ENCODE measurements around the gene UBXN6.

UBXN6 gene

DNA sequence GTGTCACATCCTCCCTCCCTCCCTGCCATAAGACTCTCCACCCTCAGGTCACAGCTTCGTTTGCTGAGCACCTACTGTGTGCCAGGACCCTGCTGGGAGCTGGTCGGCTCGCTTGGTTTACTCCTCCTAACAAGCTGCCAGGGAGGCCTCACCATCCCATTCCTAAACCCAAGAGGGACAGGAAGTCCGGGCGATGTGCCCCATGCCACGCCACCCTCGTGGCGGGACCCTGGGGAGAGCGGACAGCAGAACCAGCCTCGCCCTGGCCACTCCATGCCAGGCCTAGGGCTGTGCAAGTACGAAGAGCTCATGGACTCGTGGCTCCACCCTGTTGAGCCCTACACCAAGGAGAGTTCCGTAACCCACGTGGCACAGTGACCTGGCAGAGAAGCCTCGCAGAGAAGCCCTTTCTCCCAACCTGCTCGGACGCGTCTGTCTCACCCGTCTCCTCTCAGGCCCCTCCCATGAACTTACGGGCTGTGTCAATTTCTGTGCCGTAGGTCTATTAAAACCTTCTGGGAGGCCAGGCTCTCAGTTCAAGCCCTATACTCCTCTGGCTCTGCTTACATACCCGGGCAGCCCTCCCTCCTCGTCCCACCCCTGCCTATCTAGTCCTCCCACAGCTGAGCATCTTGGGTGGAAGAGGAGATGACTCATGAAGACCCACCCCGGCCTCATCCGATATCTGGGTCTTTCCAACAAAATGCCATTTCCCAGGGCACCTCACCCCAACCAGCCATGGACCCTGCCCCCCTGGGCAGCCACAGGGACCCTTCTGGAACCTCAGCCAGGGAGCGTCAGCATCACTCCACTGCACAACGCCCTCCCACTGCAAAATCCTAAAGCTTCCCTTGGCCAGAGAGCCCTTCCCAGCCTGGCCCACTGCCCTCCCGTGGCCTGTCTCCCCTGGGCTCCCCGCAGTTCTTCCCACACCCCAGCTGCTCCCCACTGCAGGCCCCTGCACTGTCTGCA is 2.6 kb downstream of the UBXN6 start:
- no peak for TF ChIP-seq CTCF (IDR thresholded peaks at IDR 0.05; ENCODE audit: low read depth, low read length)
- Histone ChIP-seq H3K4me1 (peaks cover 4% of the 10 kb centered on the region; the same call in 1 of the 2 replicates), H3K27me3 (no peaks in the 10 kb centered on the region), H3K9me3 (no peaks in the 10 kb centered on the region), H3K36me3 (peaks cover 15% of the 10 kb centered on the region), H3K4me3 (ENCODE audit: low read depth, low read length) (no peak overlapping the region)
- DNase-seq: no peak

DNA sequence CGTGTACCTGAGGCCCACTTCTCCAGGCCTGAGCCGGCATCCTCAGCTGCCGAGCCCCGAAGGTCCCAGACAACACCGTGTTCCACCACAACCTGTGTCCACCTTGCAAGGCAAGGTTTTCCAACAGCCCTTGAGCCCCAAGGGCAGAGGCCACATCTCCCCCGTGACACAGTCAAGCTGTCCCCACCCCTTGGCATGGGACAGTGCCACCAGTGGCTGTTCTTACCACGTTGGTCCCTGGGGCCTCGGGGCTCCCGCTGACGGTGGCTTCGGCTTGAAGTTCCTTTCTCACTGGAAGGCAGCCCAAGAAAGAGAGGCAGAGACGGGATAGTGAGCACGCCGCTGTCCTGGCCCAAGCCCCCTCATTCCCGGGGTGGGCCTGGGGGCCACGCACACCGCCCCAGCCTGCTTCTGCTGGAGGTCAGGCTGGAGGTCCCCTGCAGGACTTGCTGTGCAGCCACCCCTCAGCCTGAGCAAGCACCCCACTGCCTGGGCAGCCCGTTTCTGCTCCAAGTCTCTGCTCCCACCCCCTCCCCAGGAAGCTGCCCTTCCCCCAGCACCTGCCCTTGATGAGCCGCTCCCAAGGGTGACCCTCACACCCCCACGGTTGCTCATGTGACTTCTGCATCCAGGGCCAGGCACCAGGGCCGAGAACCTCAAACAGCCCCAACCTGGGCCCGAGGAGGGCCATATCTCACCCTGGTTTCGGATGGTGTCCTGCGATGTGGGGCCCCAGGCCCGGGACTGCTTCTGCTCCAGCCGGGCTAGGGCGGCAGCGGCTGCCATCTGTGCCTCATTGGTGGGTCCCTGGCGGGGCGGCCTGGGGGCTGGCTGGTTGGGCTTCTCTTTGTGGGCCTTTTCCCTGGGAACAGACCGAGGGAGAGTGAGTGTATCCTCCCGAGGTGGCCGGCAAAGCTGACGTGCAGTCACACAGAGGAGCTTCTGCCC is 4.1 kb downstream of the UBXN6 start:
- no peaks in the 10 kb centered on the region for H3K27me3 ChIP-seq
- H3K4me3 ChIP-seq (ENCODE audit: low read depth, low read length): no peak overlapping the region
- DNase-seq: no peak
- TF ChIP-seq CTCF (IDR thresholded peaks at IDR 0.05; ENCODE audit: low read depth, low read length): no peak
- no peaks in the 10 kb centered on the region for H3K9me3 ChIP-seq
- peaks cover 4% of the 10 kb centered on the region; the same call in 1 of the 2 replicates for H3K4me1 ChIP-seq
- H3K36me3 ChIP-seq: peaks cover 24% of the 10 kb centered on the region

DNA sequence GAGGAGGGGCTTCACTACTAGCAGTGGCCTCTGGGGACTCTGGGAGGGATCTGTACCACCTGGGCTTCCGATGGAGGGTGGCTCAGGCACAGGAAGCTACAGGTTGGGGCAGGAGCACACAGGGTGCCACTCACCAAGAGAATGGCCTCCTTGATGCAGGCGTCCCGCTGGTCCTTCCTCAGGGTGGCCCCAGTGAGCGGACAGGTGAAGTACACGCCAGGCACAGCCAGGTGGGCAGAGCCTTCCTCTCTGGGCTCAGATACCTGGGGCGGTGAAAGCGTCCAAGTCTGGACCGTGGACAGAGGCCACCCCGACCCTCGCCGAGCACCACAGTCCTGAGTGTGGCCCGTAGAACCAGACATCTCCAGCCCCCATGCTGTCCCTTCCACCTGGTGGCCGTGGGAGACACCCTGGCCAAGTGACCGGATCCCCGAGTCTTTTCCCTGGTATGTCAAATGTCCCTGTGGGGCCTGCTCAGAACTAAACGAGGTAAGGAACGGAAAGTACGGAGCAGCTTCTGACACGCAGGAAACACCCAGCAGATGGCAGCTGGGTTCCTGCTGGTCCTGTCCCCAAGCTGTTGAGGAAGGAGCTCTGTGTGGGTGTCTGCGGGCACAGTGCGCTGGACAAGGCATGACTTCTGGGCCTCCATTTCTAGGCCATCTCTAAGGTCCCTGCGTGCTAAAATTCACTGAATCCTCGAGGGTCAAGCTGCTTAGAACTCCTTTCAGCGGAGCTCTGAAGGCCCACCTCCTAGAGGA is 5.2 kb downstream of the UBXN6 start:
- TF ChIP-seq CTCF (IDR thresholded peaks at IDR 0.05; ENCODE audit: low read depth, low read length): no peak
- H3K27me3 ChIP-seq: no peaks in the 10 kb centered on the region
- DNase-seq: no peak
- H3K4me1 ChIP-seq: peaks cover 4% of the 10 kb centered on the region; the same call in 1 of the 2 replicates
- peaks cover 35% of the 10 kb centered on the region for H3K36me3 ChIP-seq
- H3K4me3 ChIP-seq (ENCODE audit: low read depth, low read length): no peak overlapping the region
- no peaks in the 10 kb centered on the region for H3K9me3 ChIP-seq

- no peak for DNase-seq
- peaks cover 62% of the 10 kb centered on the region for H3K36me3 ChIP-seq
- H3K27me3 ChIP-seq: no peaks in the 10 kb centered on the region
- no peaks in the 10 kb centered on the region for H3K9me3 ChIP-seq
- H3K4me3 ChIP-seq (ENCODE audit: low read depth, low read length): no peak overlapping the region
- H3K4me1 ChIP-seq: no peaks in the 10 kb centered on the region
- TF ChIP-seq CTCF (IDR thresholded peaks at IDR 0.05; ENCODE audit: low read depth, low read length): no peak
Observed at GRCh38 chr19:4449639-4450028, 8.0 kb downstream of the UBXN6 start.

- Histone ChIP-seq H3K36me3 (peaks cover 66% of the 10 kb centered on the region), H3K4me3 (ENCODE audit: low read depth, low read length) (no peak overlapping the region), H3K27me3 (no peaks in the 10 kb centered on the region), H3K4me1 (no peaks in the 10 kb centered on the region), H3K9me3 (no peaks in the 10 kb centered on the region)
- no peak for DNase-seq
- no peak for TF ChIP-seq CTCF (IDR thresholded peaks at IDR 0.05; ENCODE audit: low read depth, low read length)
Observed at GRCh38 chr19:4449022-4449638, 8.5 kb downstream of the UBXN6 start.
